GM23248 (cell line): ENCODE results near the gene RFX4. TPM values are rescaled to one million over a fixed set of nuclear protein-coding genes. Genes with fewer than 3 reads are reported as not detected.

Experiments used
- DNase-seq: peaks from one replicate; pipeline ENCODE4 v3.0.0-alpha.2; 2015
- H2AFZ ChIP-seq: fragments of 200-600 bp; sonication (generic); 2 replicates; pipeline ENCODE4 v1.6.1; 2016; ENCODE audit warnings: antibody characterized with exemption
- H3F3A ChIP-seq: fragments of 200-600 bp; sonication (generic); 2 replicates; pipeline ENCODE4 v1.6.1; 2016; ENCODE audit warnings: mild to moderate bottlenecking, antibody characterized with exemption, mixed run types; ENCODE audit not compliant: insufficient read depth
- H3K27ac ChIP-seq: fragments of 200-600 bp; sonication (generic); 2 replicates; pipeline ENCODE4 v1.5.1; 2016; ENCODE audit warnings: mild to moderate bottlenecking
- H3K27me3 ChIP-seq: fragments of 200-600 bp; sonication (generic); replicated peaks from 2 replicates; pipeline ENCODE4 v1.6.1; 2016; ENCODE audit warnings: mild to moderate bottlenecking; ENCODE audit not compliant: insufficient read depth
- H3K36me3 ChIP-seq: fragments of 200-600 bp; sonication (generic); 2 replicates; pipeline ENCODE4 v1.6.1; 2016; ENCODE audit warnings: low read depth, mild to moderate bottlenecking
- H3K4me1 ChIP-seq: fragments of 200-600 bp; sonication (generic); 2 replicates; pipeline ENCODE4 v1.6.1; 2016; ENCODE audit warnings: mild to moderate bottlenecking; ENCODE audit not compliant: insufficient read depth
- H3K4me2 ChIP-seq: fragments of 200-600 bp; sonication (generic); one replicate; pipeline ENCODE4 v1.6.1; 2016; ENCODE audit warnings: mild to moderate bottlenecking; ENCODE audit not compliant: unreplicated experiment
- H3K4me3 ChIP-seq: fragments of 200-600 bp; sonication (generic); 2 replicates; pipeline ENCODE4 v1.5.1; 2016; ENCODE audit warnings: mild to moderate bottlenecking
- H3K79me2 ChIP-seq: fragments of 200-600 bp; sonication (generic); 2 replicates; pipeline ENCODE4 v1.6.1; 2016; ENCODE audit warnings: mild to moderate bottlenecking; ENCODE audit not compliant: insufficient read depth
- H3K9ac ChIP-seq: fragments of 200-600 bp; sonication (generic); 2 replicates; pipeline ENCODE4 v1.6.1; 2016; ENCODE audit warnings: mild to moderate bottlenecking
- H3K9me2 ChIP-seq: fragments of 200-600 bp; sonication (generic); 2 replicates; pipeline ENCODE4 v1.6.1; 2016; ENCODE audit warnings: mixed run types, mild to moderate bottlenecking, moderate library complexity; ENCODE audit not compliant: insufficient read depth
- H3K9me3 ChIP-seq: fragments of 200-600 bp; sonication (generic); one replicate; pipeline ENCODE4 v1.6.1; 2017; ENCODE audit warnings: low read depth
- H4K20me1 ChIP-seq: fragments of 200-600 bp; sonication (generic); 2 replicates; pipeline ENCODE4 v1.6.0; 2016; ENCODE audit not compliant: insufficient read depth
- EZH2 ChIP-seq: fragments of 200-600 bp; sonication (generic); IDR thresholded peaks from 2 replicates; pipeline ENCODE4 v1.6.1; 2018; ENCODE audit warnings: antibody characterized with exemption, mild to moderate bottlenecking; ENCODE audit not compliant: insufficient read depth, poor library complexity, severe bottlenecking
- EZH2phosphoT487 ChIP-seq: fragments of 200-600 bp; sonication (generic); IDR thresholded peaks from 2 replicates; pipeline ENCODE4 v1.6.1; 2018; ENCODE audit warnings: antibody characterized with exemption, moderate library complexity, mild to moderate bottlenecking, low read depth; ENCODE audit not compliant: insufficient read depth
- WGBS, 2 experiments: methylation state at CpG; one replicate each; pipeline ENCODE4 v1.1.6; 2015 to 2017; ENCODE audit warnings: low lambda C conversion rate in 2 of 2, low coverage in 1 of 2; ENCODE audit errors: missing lambda C conversion rate in 2 of 2; 5-methylcytosine and 5-hydroxymethylcytosine counted together
- in situ Hi-C: fragments of 300-500 bp; cut with MboI; formaldehyde crosslinking; loops from 2 replicates; pipeline ENCODE4 v1.15.0; 2020
- polyA plus RNA-seq: library from polyadenylated mRNA; unstranded; fragments of >200 nt; fragmentation: Nextera tagmentation; extraction: Ambion mirVana; gene quantifications from 2 replicates; pipeline ENCODE4 v1.2.1, GENCODE V29; 2016
- total RNA-seq: library from RNA; depleted of rRNA; stranded (reverse); fragments of >200 nt; shearing (Covaris generic); gene quantifications from 2 replicates; pipeline ENCODE4 v1.2.3, GENCODE V29; 2014

Gene RFX4
- total and polyA plus RNA-seq, 2 experiments from 2014 or later = not detected

DNA sequence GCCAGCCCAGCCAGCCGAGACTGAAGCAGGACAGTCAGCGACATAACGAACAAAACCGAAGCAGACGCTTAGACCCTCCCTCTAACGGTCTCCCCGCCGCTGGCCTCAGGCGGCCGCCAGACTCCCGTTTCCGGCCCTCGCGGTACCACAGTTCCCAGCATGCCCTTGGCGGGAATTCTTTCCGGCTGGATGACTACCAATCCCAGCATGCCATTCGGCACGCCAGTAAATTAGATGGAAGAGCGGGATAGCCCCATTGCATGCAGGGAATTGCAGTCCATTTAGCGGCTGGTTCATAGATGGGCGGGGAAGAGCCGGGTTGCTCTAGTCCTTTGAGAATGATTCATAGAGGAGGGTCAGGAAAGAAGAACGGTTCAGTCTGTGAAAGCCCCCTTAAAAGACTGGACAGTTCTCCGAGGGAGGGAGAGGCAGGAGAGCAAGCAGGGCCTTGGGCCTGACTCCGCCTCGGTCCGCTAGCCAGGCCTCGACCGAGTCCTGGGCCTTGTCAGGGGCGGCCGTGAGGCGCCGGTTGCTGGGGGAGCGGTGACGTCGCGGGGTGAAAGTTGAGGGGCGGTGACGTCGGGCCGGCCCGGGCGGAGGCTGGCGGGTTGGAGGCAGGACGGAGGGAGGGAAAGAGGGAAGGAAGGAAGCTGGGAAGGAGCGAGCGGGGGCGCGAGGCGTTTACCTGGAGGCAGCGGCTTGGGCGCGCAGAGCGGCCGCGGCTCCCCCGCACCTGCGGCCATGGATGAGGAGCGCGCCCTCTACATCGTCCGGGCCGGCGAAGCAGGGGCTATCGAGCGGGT lies 191.4 kb downstream of the RFX4 start, which contains the start of gene RIC8B:
Gene RIC8B (plus strand): TSS at position 678 of the 803 bp plus-strand sequence. CDS start 64 bp downstream, at position 742.
- Histone ChIP-seq H3K79me2 (peaks cover 46% of the 10 kb centered on the region), H3K4me3 (peak within 1 kb of the TSS; percentile 84), H3K4me2 (peak within 1 kb of the TSS; percentile 85), H3K9ac (peak within 1 kb of the TSS; percentile 96), H4K20me1 (no peaks in the 10 kb centered on the region), H3K9me2 (no peaks in the 10 kb centered on the region), H3K27ac (peak within 1 kb of the TSS; percentile 99), H3K27me3 (0 out of 2 replicates have a peak, but pooled peaks cover 2% of the 10 kb centered on the region), H3K9me3 (no peaks in the 10 kb centered on the region), H3K4me1 (0 out of 2 replicates have a peak, but pooled peaks cover 10% of the 10 kb centered on the region), H3K36me3 (no peaks in the 10 kb centered on the region), H3F3A (no peaks in the 10 kb centered on the region), H2AFZ (peak within 1 kb of the TSS; percentile 95)
- peak; percentile 99 for DNase-seq
- no peak for TF ChIP-seq EZH2phosphoT487
- no peak for TF ChIP-seq EZH2
- in situ Hi-C loops = no loop called here
- 1% methylated on average over 43 to 62 of the region's 66 CpGs for WGBS, 2 experiments

DNA sequence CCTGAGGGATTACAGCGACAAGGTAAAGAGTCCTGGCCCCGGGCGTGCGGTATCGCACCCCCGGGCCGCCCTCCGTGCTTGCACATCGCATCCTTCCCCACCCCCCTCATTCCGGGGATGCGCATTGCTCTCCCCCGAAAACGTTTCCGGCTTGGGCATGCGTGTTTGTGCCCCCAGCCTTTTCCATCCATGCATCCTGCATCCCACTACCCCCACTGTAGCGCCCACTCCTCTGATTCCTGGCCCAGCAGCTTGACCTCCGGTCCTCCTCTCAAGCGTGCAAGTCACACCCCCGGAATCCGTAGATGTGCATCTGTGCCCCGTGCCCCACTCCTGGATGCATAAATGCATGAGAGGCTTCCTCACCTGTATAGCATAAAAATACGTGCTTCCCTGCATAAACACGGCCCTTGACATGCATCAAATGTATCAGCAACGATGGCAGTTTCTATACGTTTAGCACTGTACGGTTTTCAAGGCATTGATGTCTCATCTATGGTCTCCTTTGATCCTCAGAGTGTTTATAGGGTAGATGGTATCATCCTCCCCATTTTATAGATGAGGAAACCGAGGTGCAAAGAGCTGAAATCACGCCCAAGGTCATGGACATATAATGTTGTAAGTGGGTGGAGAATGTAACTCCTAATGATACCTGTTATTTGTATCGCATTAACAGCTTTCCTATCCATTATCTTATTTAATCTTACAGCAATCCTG lies 192.2 kb downstream of the RFX4 start:
- Histone ChIP-seq H3K27ac (peak overlapping the region; percentile 99), H2AFZ (peak overlapping the region; percentile 95), H4K20me1 (no peaks in the 10 kb centered on the region), H3K79me2 (peaks cover 54% of the 10 kb centered on the region), H3K27me3 (no peaks in the 10 kb centered on the region), H3K9me3 (no peaks in the 10 kb centered on the region), H3K4me3 (peak overlapping the region; percentile 84), H3K9ac (peak overlapping the region; percentile 96), H3K4me1 (peaks cover 15% of the 10 kb centered on the region; the same call in 1 of the 2 replicates), H3K4me2 (peak overlapping the region; percentile 85), H3K9me2 (no peaks in the 10 kb centered on the region), H3K36me3 (no peaks in the 10 kb centered on the region), H3F3A (no peaks in the 10 kb centered on the region)
- TF ChIP-seq EZH2 = no peak
- no peak for TF ChIP-seq EZH2phosphoT487
- no peak for DNase-seq
- 3% methylated on average over 25 to 29 of the region's 29 CpGs for WGBS, 2 experiments
- in situ Hi-C loops = no loop called here

DNA sequence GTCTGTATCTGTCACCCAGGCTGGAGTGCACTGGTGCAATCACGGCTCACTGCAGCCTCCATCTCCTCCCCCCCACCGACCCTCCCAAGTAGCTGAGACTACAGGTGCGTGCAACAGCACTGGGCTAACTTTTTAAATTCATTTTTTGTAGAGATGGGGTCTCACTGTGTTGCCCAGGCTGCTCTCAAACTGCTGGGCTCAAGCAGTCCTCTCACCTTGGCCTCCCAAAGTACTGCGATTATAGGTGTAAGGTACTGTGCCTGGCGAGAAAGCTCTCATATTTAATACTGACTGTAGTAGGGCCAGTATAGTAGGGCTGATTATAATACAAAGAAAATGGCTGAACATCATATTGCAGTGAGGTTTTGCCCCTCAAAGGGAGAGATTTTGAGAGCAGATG lies 194.1 kb downstream of the RFX4 start:
- no peaks in the 10 kb centered on the region; the same call in 1 of the 2 replicates for H4K20me1 ChIP-seq
- H3K79me2 ChIP-seq = peaks cover 73% of the 10 kb centered on the region
- in situ Hi-C loops = no loop called here
- DNase-seq = no peak
- H3K27ac ChIP-seq = no peak overlapping the region
- H3K9ac ChIP-seq = no peak overlapping the region
- TF ChIP-seq EZH2 = no peak
- TF ChIP-seq EZH2phosphoT487 = no peak
- 95 to 96% methylated on average over 5 of the region's 5 CpGs for WGBS, 2 experiments
- H3K4me2 ChIP-seq = no peak overlapping the region
- no peaks in the 10 kb centered on the region for H3K9me2 ChIP-seq
- H3K4me3 ChIP-seq = no peak overlapping the region
- no peaks in the 10 kb centered on the region for H3K36me3 ChIP-seq
- no peaks in the 10 kb centered on the region for H3K9me3 ChIP-seq
- H3F3A ChIP-seq = peaks cover 10% of the 10 kb centered on the region; the same call in 1 of the 2 replicates
- peaks cover 17% of the 10 kb centered on the region; the same call in 1 of the 2 replicates for H3K4me1 ChIP-seq
- H3K27me3 ChIP-seq = no peaks in the 10 kb centered on the region
- H2AFZ ChIP-seq = no peak overlapping the region

GRCh38 chr12:106780010-106780631 lies 197.3 kb downstream of the RFX4 start:
- peaks cover 15% of the 10 kb centered on the region; the same call in 1 of the 2 replicates for H3K4me1 ChIP-seq
- H3K79me2 ChIP-seq = peaks cover 95% of the 10 kb centered on the region
- no peaks in the 10 kb centered on the region for H3K36me3 ChIP-seq
- peaks cover 10% of the 10 kb centered on the region; the same call in 1 of the 2 replicates for H3F3A ChIP-seq
- no peak overlapping the region for H3K4me3 ChIP-seq
- H3K27me3 ChIP-seq = no peaks in the 10 kb centered on the region
- DNase-seq = peak; percentile 21
- H3K27ac ChIP-seq = no peak overlapping the region
- no peak overlapping the region for H2AFZ ChIP-seq
- 32 to 36% methylated on average over 3 of the region's 3 CpGs for WGBS, 2 experiments
- no peaks in the 10 kb centered on the region; the same call in 1 of the 2 replicates for H4K20me1 ChIP-seq
- no peak for TF ChIP-seq EZH2
- TF ChIP-seq EZH2phosphoT487 = no peak
- no peaks in the 10 kb centered on the region for H3K9me3 ChIP-seq
- no peak overlapping the region for H3K4me2 ChIP-seq
- in situ Hi-C loops = no loop called here
- no peak overlapping the region for H3K9ac ChIP-seq
- H3K9me2 ChIP-seq = no peaks in the 10 kb centered on the region
